NOMO-1 treated with dmso at 0.1 percent for 144 hours (cell line): ENCODE data around the gene FAM50B.

Experiments used
- DNase-seq: peaks from one replicate; lab custom pipeline; 2025; ENCODE audit not compliant: unreplicated experiment; lab: John Stamatoyannopoulos, UW

Gene FAM50B

GRCh38 chr6:3819161-3820110, 29.7 kb upstream of the FAM50B start:
- DNase-seq, result no peak

GRCh38 chr6:3820563-3820962, 28.6 kb upstream of the FAM50B start:
- no peak for DNase-seq

GRCh38 chr6:3822747-3823445, 26.3 kb upstream of the FAM50B start:
- DNase-seq, result no peak

GRCh38 chr6:3823671-3824070, 25.5 kb upstream of the FAM50B start:
- no peak for DNase-seq

GRCh38 chr6:3825331-3825831, 23.8 kb upstream of the FAM50B start:
- no peak for DNase-seq

- no peak for DNase-seq
Measured at GRCh38 chr6:3825851-3826581, 23.2 kb upstream of the FAM50B start.

GRCh38 chr6:3829285-3829684, 19.9 kb upstream of the FAM50B start:
- no peak for DNase-seq

GRCh38 chr6:3830806-3831205, 18.4 kb upstream of the FAM50B start:
- DNase-seq, result no peak

GRCh38 chr6:3831761-3832530, 17.2 kb upstream of the FAM50B start:
- DNase-seq, result no peak

GRCh38 chr6:3835055-3835731, 14.0 kb upstream of the FAM50B start:
- DNase-seq, result no peak

- DNase-seq, result no peak
Measured at GRCh38 chr6:3835785-3836184, 13.4 kb upstream of the FAM50B start.

- DNase-seq, result no peak
Measured at GRCh38 chr6:3836566-3836965, 12.6 kb upstream of the FAM50B start.

GRCh38 chr6:3837781-3838180, 11.4 kb upstream of the FAM50B start:
- no peak for DNase-seq

GRCh38 chr6:3838992-3839867, 9.9 kb upstream of the FAM50B start:
- DNase-seq, result no peak

GRCh38 chr6:3841066-3841454, 8.1 kb upstream of the FAM50B start:
- DNase-seq, result no peak

GRCh38 chr6:3841711-3842565, 7.2 kb upstream of the FAM50B start:
- no peak for DNase-seq

- no peak for DNase-seq
Measured at GRCh38 chr6:3843379-3844096, 5.6 kb upstream of the FAM50B start.

- DNase-seq, result no peak
Measured at GRCh38 chr6:3844097-3844463, 5.1 kb upstream of the FAM50B start.
